Measurements from ENCODE around the gene RPUSD1.
"Not testable (repeated sequence)": the region's sequence is repeated elsewhere in the genome, so short reads cannot be mapped to it uniquely, and the experiment has no call there.

RPUSD1 gene

GRCh38 chr16:821751-822150 is 33.6 kb upstream of the RPUSD1 start:
- H3K27me3 Mint-ChIP-seq (ENCODE audit: low read depth) = peaks cover 19% of the 10 kb centered on the region
- no peaks in the 10 kb centered on the region for H3K36me3 Mint-ChIP-seq (ENCODE audit: low read depth)
- no peak for TF ChIP-seq CTCF (IDR thresholded peaks at IDR 0.05; ENCODE audit: unreplicated experiment in 3 of 3)
- H3K9me3 Mint-ChIP-seq = peaks cover 10% of the 10 kb centered on the region
- H3K4me1 Mint-ChIP-seq = peaks cover 8% of the 10 kb centered on the region
- no peak overlapping the region for H3K27ac Mint-ChIP-seq
- H3K4me3 Mint-ChIP-seq = no peak overlapping the region

- H3K27ac Mint-ChIP-seq = no peak overlapping the region
- H3K36me3 Mint-ChIP-seq (ENCODE audit: low read depth) = no peaks in the 10 kb centered on the region
- H3K4me1 Mint-ChIP-seq = peaks cover 5% of the 10 kb centered on the region
- H3K27me3 Mint-ChIP-seq (ENCODE audit: low read depth) = peaks cover 16% of the 10 kb centered on the region
- no peak overlapping the region for H3K4me3 Mint-ChIP-seq
- no peak for TF ChIP-seq CTCF (IDR thresholded peaks at IDR 0.05; ENCODE audit: unreplicated experiment in 3 of 3)
- peaks cover 8% of the 10 kb centered on the region for H3K9me3 Mint-ChIP-seq
These were observed 32.6 kb upstream of the RPUSD1 start for GRCh38 chr16:820748-821147.

GRCh38 chr16:820044-820408 is 31.8 kb upstream of the RPUSD1 start:
- H3K27ac Mint-ChIP-seq; H3K36me3 Mint-ChIP-seq (ENCODE audit: low read depth); H3K4me3 Mint-ChIP-seq; H3K4me1 Mint-ChIP-seq; H3K9me3 Mint-ChIP-seq: not testable (repeated sequence)
- H3K27me3 Mint-ChIP-seq (ENCODE audit: low read depth) = peaks cover 16% of the 10 kb centered on the region

GRCh38 chr16:819336-820043 is 31.3 kb upstream of the RPUSD1 start:
- no peaks in the 10 kb centered on the region for H3K36me3 Mint-ChIP-seq (ENCODE audit: low read depth)
- no peak for TF ChIP-seq CTCF (IDR thresholded peaks at IDR 0.05; ENCODE audit: unreplicated experiment in 3 of 3)
- H3K4me1 Mint-ChIP-seq = no peaks in the 10 kb centered on the region
- no peak overlapping the region for H3K4me3 Mint-ChIP-seq
- H3K27ac Mint-ChIP-seq = no peak overlapping the region
- peaks cover 21% of the 10 kb centered on the region for H3K27me3 Mint-ChIP-seq (ENCODE audit: low read depth)
- H3K9me3 Mint-ChIP-seq = peaks cover 7% of the 10 kb centered on the region

- Mint-ChIP-seq H3K9me3 (peaks cover 7% of the 10 kb centered on the region), H3K36me3 (ENCODE audit: low read depth) (no peaks in the 10 kb centered on the region), H3K27ac (no peak overlapping the region), H3K27me3 (ENCODE audit: low read depth) (peaks cover 23% of the 10 kb centered on the region), H3K4me1 (no peaks in the 10 kb centered on the region), H3K4me3 (no peak overlapping the region)
- no peak for TF ChIP-seq CTCF (IDR thresholded peaks at IDR 0.05; ENCODE audit: unreplicated experiment in 3 of 3)
These were observed 30.4 kb upstream of the RPUSD1 start for GRCh38 chr16:818592-818991.

- Mint-ChIP-seq H3K4me1 (no peaks in the 10 kb centered on the region), H3K27me3 (ENCODE audit: low read depth) (peaks cover 18% of the 10 kb centered on the region), H3K4me3 (no peak overlapping the region), H3K36me3 (ENCODE audit: low read depth) (no peaks in the 10 kb centered on the region), H3K27ac (no peak overlapping the region), H3K9me3 (peaks cover 5% of the 10 kb centered on the region)
- no peak for TF ChIP-seq CTCF (IDR thresholded peaks at IDR 0.05; ENCODE audit: unreplicated experiment in 3 of 3)
These were observed 30.0 kb upstream of the RPUSD1 start for GRCh38 chr16:818132-818531.

Data from nephron (organoid).